NAMALWA (cell line): ENCODE data around the gene TRPC6.
A peak's percentile ranks its signal among the peaks of the same experiment; 100 is the strongest.
"Not testable (repeated sequence)": the region's sequence is repeated elsewhere in the genome, so short reads cannot be mapped to it uniquely, and the experiment has no call there.

Experiments
- DNase-seq: peaks from one replicate; pipeline ENCODE4 v3.0.0-alpha.2; 2015; ENCODE audit warnings: low spot score

The TRPC6 gene

DNA sequence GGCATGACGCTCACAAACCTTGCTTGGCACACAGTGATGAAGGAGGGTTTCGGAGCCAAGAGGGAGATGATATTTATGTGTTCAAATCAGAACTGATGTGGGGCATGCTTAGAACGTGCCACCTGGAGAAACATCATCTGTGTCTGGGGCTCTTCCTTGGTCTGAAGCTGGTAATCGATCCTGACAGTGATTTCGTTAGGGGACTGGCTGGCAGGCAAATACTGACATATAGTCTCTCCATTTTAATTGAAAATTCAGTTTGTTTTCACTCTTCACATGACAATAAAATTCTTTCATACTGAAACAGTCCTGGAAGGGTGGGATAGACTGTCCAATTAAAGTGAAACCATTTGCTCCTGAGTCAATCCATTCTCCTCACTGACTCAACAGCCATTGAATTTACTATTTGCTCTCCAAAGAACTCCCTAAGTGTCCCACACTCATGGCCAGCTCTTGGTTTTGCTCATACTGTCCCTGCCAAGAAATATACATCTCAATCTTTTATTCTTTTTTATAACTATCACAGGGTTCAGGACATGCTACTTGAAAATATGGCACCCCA lies 134.8 kb downstream of the TRPC6 start:
- no peak for DNase-seq

DNA sequence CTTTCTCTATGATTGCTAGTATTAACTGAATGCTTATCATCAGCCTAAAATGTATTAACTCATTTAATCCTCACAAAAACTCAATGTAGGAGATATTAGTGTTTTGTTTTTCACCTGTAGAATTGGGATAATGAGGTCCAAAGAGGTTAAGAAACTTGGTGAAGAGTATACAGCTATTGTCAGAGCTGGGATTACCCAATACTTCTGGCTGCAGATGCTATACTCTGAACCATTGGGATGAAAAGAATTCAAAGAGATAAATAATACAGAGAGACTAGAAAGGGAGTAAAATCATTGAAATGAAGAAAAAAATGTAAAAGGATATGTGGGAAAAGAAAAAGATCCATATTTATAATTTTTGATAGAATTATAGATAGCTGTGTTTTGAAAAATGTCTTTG lies 137.1 kb downstream of the TRPC6 start:
- DNase-seq: no peak

DNA sequence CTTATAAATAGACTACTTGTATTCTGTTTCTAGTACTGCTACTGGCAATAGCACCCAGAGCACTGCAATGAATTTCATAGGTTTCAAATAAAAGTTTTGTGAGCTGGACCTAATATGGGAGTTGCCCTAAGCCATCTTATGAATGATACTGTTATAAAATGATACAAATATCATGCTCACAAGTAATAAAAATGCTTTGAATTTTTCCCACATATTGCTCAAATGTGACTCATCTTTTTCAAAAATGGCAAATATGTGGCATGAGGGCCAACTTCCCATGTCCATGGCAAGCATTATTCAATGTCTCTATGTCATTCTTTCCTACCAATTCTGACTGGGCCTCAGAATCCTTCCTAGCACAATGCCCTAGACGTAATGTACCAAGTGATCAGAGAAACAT lies 137.6 kb downstream of the TRPC6 start:
- no peak for DNase-seq

GRCh38 chr11:101445761-101446160 lies 138.0 kb downstream of the TRPC6 start:
- no peak for DNase-seq

- DNase-seq: no peak
These were observed 139.0 kb downstream of the TRPC6 start for GRCh38 chr11:101444851-101445250.

DNA sequence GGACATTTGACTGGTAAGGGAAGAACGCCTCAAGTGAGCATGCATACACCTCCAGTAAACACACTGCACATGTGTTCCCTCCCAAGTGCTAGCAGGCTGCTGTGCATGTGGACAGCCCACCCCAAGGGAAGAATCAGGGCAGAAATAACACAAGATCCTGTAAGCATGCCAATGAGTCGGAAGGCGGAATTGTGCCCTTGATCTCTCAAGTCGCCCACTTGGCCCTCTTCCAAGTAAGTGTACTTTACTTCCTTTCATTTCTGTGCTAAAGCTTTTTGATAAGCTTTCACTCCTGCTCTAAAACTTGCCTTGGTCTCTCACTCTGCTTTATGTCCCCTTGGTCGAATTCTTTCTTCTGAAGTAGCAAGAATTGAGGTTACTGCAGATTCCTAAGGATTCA lies 139.6 kb downstream of the TRPC6 start:
- DNase-seq: no peak

- no peak for DNase-seq
These were observed 140.8 kb downstream of the TRPC6 start for GRCh38 chr11:101442936-101443521.

DNA sequence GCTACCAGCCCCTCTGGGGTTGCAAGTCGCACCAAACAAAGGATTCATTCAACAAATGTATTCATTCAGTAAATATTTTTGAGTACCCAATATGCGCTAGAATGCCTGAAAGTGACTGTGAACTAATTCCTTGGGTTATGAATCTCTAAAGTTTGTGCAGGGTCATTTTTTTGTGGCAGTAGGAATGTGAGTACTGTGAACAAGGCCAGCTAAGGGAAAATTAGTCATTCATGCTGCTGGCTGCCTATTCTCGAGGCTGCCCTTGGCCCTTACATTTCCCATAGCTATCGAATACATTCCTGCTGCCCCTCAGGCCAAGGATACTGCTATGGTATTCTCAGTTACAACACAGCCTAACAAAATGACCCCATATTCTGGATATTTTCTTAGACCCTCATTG lies 141.6 kb downstream of the TRPC6 start:
- no peak for DNase-seq

DNA sequence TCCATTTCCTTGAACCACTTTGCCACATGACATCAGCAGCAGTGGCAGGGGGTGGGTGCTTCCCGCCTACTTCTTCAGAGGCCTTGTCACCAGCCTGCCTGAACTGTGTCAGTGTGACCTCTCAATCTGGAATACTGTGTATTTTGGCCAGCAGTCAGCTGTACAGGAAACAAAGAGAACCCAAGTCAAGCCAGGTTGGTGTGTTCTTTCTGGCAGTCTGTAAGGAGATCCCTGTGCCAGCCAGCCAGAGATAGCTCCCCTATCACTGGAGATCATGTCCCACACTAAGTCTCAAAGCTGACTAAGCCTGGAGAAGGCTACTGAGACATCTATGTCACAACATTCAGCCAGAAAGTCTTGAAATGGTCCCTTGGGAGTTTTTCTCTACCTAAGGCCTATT lies 142.1 kb downstream of the TRPC6 start:
- no peak for DNase-seq

- DNase-seq: peak; percentile 15
These were observed 144.3 kb downstream of the TRPC6 start for GRCh38 chr11:101439488-101439887.

- DNase-seq: not testable (repeated sequence)
These were observed 145.1 kb downstream of the TRPC6 start for GRCh38 chr11:101438708-101439107.

DNA sequence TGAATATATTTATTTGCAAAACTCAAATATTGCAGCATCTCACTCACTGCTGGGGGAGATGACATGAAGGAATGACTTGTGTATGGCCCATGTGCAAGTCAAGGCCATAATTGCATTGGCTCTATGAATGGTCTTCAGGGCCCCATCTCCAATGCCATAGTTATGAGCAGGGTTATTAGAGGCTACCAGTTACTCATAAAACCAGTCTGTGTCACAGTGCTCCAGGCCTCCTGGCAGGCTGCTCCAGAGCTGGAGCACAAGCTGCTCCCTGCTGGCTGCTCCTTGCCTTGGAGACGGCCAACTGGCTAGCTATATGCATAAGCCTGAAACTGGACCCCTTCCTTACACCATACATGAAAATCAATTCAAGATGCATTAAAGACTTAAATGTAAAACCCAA lies 145.7 kb downstream of the TRPC6 start:
- no peak for DNase-seq

- peak; percentile 56 for DNase-seq
These were observed 147.2 kb downstream of the TRPC6 start for GRCh38 chr11:101436511-101437142.

DNA sequence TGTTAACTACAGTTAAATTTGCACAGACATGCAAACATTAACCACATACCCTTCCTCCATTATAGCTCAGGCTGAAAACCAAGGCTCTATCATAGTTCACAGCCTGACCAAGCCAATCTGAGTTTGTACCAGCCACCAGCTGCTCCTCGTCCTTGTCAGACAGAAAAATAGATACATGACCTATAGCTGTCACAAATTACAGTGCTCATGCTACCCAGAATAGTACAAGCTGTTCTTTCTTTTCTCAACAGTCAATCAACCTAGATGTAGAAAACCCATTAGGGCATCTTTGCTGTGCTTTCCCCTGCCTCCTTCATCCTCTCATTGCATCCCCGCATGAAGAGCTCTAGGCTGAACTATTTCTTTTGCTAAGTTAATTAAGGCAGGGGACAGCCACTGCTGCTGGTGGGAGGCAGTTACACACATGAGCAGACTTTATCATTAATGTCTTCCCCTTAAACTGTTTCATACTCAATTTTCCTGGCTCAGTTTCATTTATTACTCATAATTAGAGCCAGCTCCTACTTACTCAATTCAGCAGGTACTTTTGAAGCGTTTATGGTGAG lies 148.3 kb downstream of the TRPC6 start:
- no peak for DNase-seq

DNA sequence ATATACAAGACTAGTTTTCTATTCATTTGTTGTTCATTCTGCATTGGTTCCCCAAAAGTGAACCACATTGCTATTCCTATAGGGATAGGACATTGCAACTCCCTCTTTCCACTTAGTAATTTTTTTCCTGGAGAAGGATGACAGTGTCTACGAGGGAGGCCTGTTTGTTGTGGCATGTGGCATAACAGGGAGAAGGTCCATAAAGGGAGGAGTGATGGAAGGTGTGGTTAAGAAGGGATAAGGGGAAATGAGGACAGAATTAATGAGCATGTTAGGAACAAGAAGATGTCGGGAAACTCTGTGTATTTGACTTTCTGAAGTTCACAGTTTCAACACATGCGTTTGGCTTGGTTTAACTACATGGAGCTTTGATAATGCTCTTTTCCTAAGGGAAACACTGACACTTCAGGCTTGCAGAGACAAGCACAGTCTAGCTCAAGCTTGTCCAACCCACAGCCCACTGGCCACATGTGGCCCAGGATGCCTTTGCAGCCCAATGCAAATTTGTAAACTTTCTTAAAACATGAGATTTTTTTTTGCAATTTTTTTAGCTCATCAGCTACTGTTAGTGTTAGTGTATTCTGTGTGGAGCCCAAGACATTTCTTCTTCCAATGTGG lies 149.7 kb downstream of the TRPC6 start:
- DNase-seq: no peak

GRCh38 chr11:101433151-101433550 lies 150.7 kb downstream of the TRPC6 start:
- DNase-seq: no peak

- DNase-seq: no peak
These were observed 153.9 kb downstream of the TRPC6 start for GRCh38 chr11:101429703-101430540.

DNA sequence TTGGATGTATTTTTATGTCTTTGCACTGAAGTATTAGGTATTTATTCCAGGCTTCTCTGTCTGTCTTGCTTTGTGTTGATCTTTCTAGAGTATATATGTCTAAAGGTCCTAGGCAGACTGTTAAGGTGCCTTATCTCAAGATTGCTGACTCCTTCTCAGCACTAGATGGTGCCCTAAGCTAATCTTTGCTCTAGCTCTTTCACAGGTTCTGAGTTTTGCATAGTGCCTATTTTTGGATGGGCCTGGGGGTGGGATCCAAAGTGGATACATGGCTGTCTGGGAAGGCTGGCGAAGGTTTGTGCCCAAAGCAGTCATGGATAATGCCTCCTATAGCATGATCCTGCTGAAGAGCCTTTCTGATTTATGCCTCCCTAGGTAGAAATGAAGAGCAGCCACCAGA lies 154.9 kb downstream of the TRPC6 start:
- peak; percentile 49 for DNase-seq

GRCh38 chr11:101407324-101407723 lies 176.5 kb downstream of the TRPC6 start:
- no peak for DNase-seq
